Measurements from ENCODE around the gene FBXL7. TPM values are rescaled to one million over a fixed set of nuclear protein-coding genes. Genes with fewer than 3 reads are reported as not detected.

The FBXL7 gene
- total and polyA plus RNA-seq, 2 donors (not counting 3 experiments of a cell fraction or from before 2014, with no cell fraction given): 23.5 to 32.2 TPM

DNA sequence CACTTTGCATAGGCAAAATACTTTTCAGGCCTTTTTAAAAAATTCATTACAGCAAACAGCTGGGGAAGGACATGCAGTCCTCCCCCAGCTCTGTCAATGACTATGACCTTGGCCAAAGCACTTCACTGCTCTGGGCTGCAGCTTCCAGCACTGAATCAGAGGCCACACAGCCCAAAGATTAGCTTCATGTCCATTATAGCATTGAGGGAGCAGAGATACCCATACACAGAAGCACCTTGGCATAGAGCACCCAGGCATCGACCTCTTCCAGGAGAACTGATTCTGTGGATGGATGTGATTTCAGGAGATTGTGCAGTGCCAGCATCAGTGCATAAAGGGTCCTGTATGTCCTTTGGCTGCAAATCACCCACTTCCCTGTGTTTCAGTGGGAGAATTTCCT is 437.7 kb downstream of the FBXL7 start:
- Histone ChIP-seq H3K36me3 (ENCODE audit: control insufficient read depth in 2 of 2, extremely low read depth in 1 of 2, insufficient read depth in 2 of 2, low read length in 2 of 2) (peaks cover 0 to 8% of the 10 kb centered on the region in 2 experiments), H3K79me2 (ENCODE audit: control insufficient read depth, insufficient read depth, low read length) (no peaks in the 10 kb centered on the region), H3K4me2 (ENCODE audit: insufficient read depth, low read length) (no peak overlapping the region), H2AFZ (ENCODE audit: low read depth, low read length) (no peak overlapping the region), H3K9ac (replicated peaks; ENCODE audit: extremely low read depth, insufficient read depth, low read length) (no peak overlapping the region), H3K9me1 (replicated peaks; ENCODE audit: control insufficient read depth, extremely low read depth, insufficient read depth, low read length) (no peaks in the 10 kb centered on the region), H3K4me3 (replicated peaks in 1 of 3; ENCODE audit: insufficient read depth in 1 of 3, low read depth in 1 of 3, low read length in 3 of 3) (no peak overlapping the region), H4K20me1 (replicated peaks; ENCODE audit: control insufficient read depth, extremely low read depth, insufficient read depth, low read length) (no peaks in the 10 kb centered on the region), H3K27me3 (ENCODE audit: control insufficient read depth in 2 of 2, insufficient read depth in 2 of 2, low read length in 2 of 2) (no peaks in the 10 kb centered on the region), H3K4me1 (ENCODE audit: control insufficient read depth, extremely low read depth, insufficient read depth, low read length) (peaks cover 33% of the 10 kb centered on the region), H3K9me3 (replicated peaks; ENCODE audit: control insufficient read depth, insufficient read depth, low read length) (no peaks in the 10 kb centered on the region), H3K27ac (ENCODE audit: insufficient read depth, low read depth, low read length) (no peak overlapping the region)
- dilution Hi-C loops (cut with MboI; ENCODE audit: extremely low pct_ligation_motif_present, low sequenced_read_pairs) (no loop called here), intact Hi-C loops (cut with micrococcal nuclease) (loop anchor here (2.0 kb wide), 2 partner anchors 55 to 437 kb away; partner anchors contain the start of gene FBXL7)
- no peak for FAIRE-seq
- no peak for TF ChIP-seq JUN (IDR thresholded peaks at IDR 0.05; ENCODE audit: borderline replicate concordance, insufficient read depth, insufficient read length, low read depth)
- TF ChIP-seq MYC (IDR thresholded peaks at IDR 0.05; ENCODE audit: low read depth, low read length): no peak
- no peak for TF ChIP-seq POLR2AphosphoS5 (IDR thresholded peaks at IDR 0.05; ENCODE audit: insufficient read depth, low read depth, low read length)
- TF ChIP-seq, protein P1, sequence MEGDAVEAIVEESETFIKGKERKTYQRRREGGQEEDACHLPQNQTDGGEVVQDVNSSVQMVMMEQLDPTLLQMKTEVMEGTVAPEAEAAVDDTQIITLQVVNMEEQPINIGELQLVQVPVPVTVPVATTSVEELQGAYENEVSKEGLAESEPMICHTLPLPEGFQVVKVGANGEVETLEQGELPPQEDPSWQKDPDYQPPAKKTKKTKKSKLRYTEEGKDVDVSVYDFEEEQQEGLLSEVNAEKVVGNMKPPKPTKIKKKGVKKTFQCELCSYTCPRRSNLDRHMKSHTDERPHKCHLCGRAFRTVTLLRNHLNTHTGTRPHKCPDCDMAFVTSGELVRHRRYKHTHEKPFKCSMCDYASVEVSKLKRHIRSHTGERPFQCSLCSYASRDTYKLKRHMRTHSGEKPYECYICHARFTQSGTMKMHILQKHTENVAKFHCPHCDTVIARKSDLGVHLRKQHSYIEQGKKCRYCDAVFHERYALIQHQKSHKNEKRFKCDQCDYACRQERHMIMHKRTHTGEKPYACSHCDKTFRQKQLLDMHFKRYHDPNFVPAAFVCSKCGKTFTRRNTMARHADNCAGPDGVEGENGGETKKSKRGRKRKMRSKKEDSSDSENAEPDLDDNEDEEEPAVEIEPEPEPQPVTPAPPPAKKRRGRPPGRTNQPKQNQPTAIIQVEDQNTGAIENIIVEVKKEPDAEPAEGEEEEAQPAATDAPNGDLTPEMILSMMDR (IDR thresholded peaks at IDR 0.05; ENCODE audit: extremely low read depth in 1 of 2, insufficient read depth in 1 of 2, low read depth in 1 of 2, low read length in 2 of 2): no peak
- TF ChIP-seq POLR2A (IDR thresholded peaks at IDR 0.05; ENCODE audit: low read depth, low read length): no peak
- no peak for TF ChIP-seq FOS (IDR thresholded peaks at IDR 0.05; ENCODE audit: borderline replicate concordance, insufficient read depth, low read length)
- TF ChIP-seq GATA2 (IDR thresholded peaks at IDR 0.05; ENCODE audit: insufficient read depth, insufficient read length, low read depth, low read length): no peak
- TF ChIP-seq, protein P2, sequence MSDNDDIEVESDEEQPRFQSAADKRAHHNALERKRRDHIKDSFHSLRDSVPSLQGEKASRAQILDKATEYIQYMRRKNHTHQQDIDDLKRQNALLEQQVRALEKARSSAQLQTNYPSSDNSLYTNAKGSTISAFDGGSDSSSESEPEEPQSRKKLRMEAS (IDR thresholded peaks at IDR 0.05; ENCODE audit: insufficient read depth, insufficient read length): no peak
- no peak for TF ChIP-seq EZH2 (IDR thresholded peaks at IDR 0.05; ENCODE audit: borderline replicate concordance, low read depth, low read length, severe bottlenecking)
- BruUV-seq (replicated peaks): no TSS peak
- ChIA-PET POLR2A (no interaction called here), CTCF (no interaction called here)
- DNase-seq (ENCODE audit: low read depth, low spot score): no peak

Data from endothelial cell of umbilical vein (primary cell).